Upper lobe of left lung (tissue), 4 donors: ENCODE measurements around the gene CKAP2L.

Experiments
- CTCF ChIP-seq, 6 experiments: fragments of 450-650 bp in 4 of 6; fragments of 200-600 bp in 2 of 6; sonication (generic) in 2 of 6; IDR thresholded peaks; one replicate each; pipeline ENCODE4 v1.5.1; 2016 to 2019; ENCODE audit warnings: antibody characterized with exemption in 6 of 6
- POLR2A ChIP-seq, 4 donors: fragments of 450-650 bp; IDR thresholded peaks; one replicate each; pipeline ENCODE4 v1.5.1; 2016 to 2017; ENCODE audit warnings: antibody characterized with exemption in 4 of 4, mild to moderate bottlenecking in 2 of 4

GRCh38 chr2:112796486-112796885 is 32.1 kb upstream of the CKAP2L start:
- TF ChIP-seq POLR2A (IDR thresholded peaks at IDR 0.05), result no peak
- TF ChIP-seq CTCF (IDR thresholded peaks at IDR 0.05), result no peak
